ENCODE results near the gene MID1.

Gene MID1

GRCh38 chrX:10576777-10577447, 43.5 kb downstream of the MID1 start:
- DNase-seq (ENCODE audit: low read depth), result no peak

GRCh38 chrX:10576186-10576585, 44.2 kb downstream of the MID1 start:
- DNase-seq (ENCODE audit: low read depth), result no peak

GRCh38 chrX:10574663-10575062, 45.7 kb downstream of the MID1 start:
- DNase-seq (ENCODE audit: low read depth), result no peak

- DNase-seq (ENCODE audit: low read depth), result no peak
Measured at GRCh38 chrX:10571260-10571659, 49.1 kb downstream of the MID1 start.

GRCh38 chrX:10570601-10571000, 49.8 kb downstream of the MID1 start:
- no peak for DNase-seq (ENCODE audit: low read depth)

- DNase-seq (ENCODE audit: low read depth), result no peak
Measured at GRCh38 chrX:10569946-10570345, 50.4 kb downstream of the MID1 start.

- DNase-seq (ENCODE audit: low read depth), result no peak
Measured at GRCh38 chrX:10568428-10568827, 52.0 kb downstream of the MID1 start.

GRCh38 chrX:10567136-10567535, 53.2 kb downstream of the MID1 start:
- no peak for DNase-seq (ENCODE audit: low read depth)

GRCh38 chrX:10566716-10567097, 53.7 kb downstream of the MID1 start:
- DNase-seq (ENCODE audit: low read depth), result no peak

GRCh38 chrX:10564484-10564883, 55.9 kb downstream of the MID1 start:
- DNase-seq (ENCODE audit: low read depth), result no peak

GRCh38 chrX:10557166-10557565, 63.2 kb downstream of the MID1 start:
- no peak for DNase-seq (ENCODE audit: low read depth)

- no peak for DNase-seq (ENCODE audit: low read depth)
Measured at GRCh38 chrX:10556405-10556804, 64.0 kb downstream of the MID1 start.

GRCh38 chrX:10555846-10556245, 64.5 kb downstream of the MID1 start:
- DNase-seq (ENCODE audit: low read depth), result no peak

GRCh38 chrX:10554612-10555270, 65.6 kb downstream of the MID1 start:
- no peak for DNase-seq (ENCODE audit: low read depth)

- no peak for DNase-seq (ENCODE audit: low read depth)
Measured at GRCh38 chrX:10549280-10549679, 71.1 kb downstream of the MID1 start.

GRCh38 chrX:10548688-10549087, 71.7 kb downstream of the MID1 start:
- DNase-seq (ENCODE audit: low read depth), result no peak

- no peak for DNase-seq (ENCODE audit: low read depth)
Measured at GRCh38 chrX:10545882-10546281, 74.5 kb downstream of the MID1 start.

- DNase-seq (ENCODE audit: low read depth), result no peak
Measured at GRCh38 chrX:10542586-10542985, 77.8 kb downstream of the MID1 start.

- DNase-seq (ENCODE audit: low read depth), result no peak
Measured at GRCh38 chrX:10538831-10539230, 81.6 kb downstream of the MID1 start.

- DNase-seq (ENCODE audit: low read depth), result no peak
Measured at GRCh38 chrX:10537308-10537707, 83.1 kb downstream of the MID1 start.

GRCh38 chrX:10536744-10537143, 83.6 kb downstream of the MID1 start:
- no peak for DNase-seq (ENCODE audit: low read depth)

GRCh38 chrX:10534611-10535010, 85.8 kb downstream of the MID1 start:
- no peak for DNase-seq (ENCODE audit: low read depth)

GRCh38 chrX:10533696-10534365, 86.6 kb downstream of the MID1 start:
- DNase-seq (ENCODE audit: low read depth), result no peak

- DNase-seq (ENCODE audit: low read depth), result no peak
Measured at GRCh38 chrX:10531927-10532326, 88.5 kb downstream of the MID1 start.

All from stromal cell of bone marrow (primary cell).